DMS53 treated with DMSO at 0.1 percent for 48 hours (cell line): Measurements from ENCODE around the gene NR2C2.

Experiments used
- DNase-seq: peaks from one replicate; lab custom pipeline; 2025; ENCODE audit not compliant: unreplicated experiment; lab: John Stamatoyannopoulos, UW

The NR2C2 gene

DNA sequence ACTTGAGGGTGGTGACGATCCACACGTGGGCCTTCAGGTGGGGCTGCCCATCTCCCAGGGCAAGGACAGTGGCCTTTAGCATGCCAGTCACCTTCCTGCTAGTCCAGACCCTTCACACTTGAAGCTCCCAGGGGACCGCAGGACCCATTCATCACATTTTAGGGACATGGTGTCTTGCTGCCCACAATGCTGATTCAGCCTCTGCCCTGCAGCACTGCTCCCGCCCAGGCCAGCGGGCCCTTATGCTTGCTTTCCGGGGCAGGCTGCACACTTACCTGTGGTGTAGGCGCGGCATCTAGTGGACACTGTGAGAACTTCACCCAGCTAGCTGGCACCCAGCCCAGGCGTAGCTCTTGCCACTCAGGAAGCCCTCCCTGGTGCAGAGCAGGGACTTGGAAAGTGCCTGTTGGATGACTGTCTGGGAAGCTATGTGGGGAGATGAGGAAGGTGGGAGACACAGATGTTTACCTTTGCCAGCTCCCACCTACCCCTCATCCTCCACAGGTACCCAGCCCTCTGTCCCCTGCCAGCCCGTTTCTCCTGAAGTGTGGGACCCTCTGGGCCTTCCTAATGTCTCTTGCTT is 26.3 kb upstream of the NR2C2 start:
- peak; percentile 9 for DNase-seq

DNA sequence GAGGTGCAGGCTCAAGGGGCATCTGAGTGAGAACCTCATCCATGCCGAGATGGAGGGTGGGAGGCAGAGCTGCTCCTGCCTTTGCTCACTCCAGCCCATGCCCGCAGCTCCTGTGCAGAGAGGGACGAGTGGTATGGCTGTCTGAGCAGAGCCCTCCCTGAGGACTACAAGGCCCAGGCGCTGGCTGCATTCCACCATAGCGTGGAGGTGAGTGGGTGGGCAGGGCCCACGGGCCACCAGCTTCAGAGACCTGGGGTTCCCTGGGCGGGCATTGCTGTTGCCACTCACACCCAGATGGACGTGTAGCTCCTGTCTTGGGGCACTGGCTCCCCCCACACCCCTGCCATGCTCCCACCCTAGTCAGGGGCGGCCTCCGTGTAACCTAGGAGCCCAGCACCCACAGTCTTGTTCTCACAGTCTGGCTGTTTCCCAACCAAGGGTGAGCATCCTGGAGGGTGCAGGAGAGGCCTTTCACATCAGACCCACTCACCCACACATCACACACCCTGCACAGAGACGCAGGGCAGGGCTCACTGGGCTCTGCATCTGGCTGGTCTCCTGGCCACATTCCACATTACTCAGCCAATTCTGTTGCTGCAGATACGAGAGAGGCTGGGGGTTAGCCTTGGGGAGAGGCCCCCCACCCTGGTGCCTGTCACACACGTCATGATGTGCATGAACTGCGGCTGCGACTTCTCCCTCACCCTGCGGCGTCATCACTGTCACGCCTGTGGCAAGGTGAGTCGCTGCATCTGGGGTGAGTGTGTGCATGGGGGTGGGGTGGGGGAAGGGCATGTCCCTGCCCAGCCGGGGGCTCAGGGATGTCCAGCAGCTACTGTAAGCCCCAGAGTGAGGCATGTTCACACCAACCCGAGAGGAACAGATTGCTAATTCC is 25.3 kb upstream of the NR2C2 start:
- no peak for DNase-seq

DNA sequence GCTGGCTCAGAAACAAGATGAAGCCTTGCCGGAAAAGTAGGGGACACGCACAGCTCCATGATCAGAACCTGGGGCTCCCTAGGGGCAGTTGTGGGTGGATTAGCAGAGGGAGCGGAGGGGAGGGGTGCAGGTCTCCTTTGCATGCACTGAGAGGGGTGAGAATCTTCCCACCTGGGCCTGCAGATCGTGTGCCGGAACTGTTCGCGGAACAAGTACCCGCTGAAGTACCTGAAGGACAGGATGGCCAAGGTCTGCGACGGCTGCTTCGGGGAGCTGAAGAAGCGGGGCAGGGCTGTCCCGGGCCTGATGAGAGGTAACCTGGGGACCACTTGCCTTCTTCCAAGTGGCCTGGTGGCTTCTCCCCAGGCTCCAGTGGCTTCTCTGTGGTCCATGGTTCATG is 24.5 kb upstream of the NR2C2 start:
- DNase-seq, result no peak

DNA sequence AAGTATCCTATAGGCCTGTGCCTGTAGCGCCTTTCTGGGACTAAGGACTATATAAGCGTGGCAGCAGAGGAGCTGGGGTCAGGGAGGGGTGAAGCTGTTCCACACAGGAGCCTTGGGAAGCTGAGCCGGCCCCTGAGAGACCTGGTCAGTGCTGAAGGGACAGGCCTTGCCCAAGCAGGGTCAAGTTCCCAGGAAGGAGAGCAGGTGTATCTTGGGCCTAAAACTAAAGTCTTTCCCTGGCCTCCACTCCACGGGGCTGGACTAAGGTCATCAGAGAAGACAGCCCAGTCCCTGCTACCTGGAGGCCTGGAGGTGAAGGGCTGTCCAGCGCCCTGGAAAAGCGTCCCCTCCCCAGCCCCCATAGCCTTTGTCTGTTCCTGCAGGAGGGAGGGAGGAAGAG is 23.9 kb upstream of the NR2C2 start:
- DNase-seq, result no peak

DNA sequence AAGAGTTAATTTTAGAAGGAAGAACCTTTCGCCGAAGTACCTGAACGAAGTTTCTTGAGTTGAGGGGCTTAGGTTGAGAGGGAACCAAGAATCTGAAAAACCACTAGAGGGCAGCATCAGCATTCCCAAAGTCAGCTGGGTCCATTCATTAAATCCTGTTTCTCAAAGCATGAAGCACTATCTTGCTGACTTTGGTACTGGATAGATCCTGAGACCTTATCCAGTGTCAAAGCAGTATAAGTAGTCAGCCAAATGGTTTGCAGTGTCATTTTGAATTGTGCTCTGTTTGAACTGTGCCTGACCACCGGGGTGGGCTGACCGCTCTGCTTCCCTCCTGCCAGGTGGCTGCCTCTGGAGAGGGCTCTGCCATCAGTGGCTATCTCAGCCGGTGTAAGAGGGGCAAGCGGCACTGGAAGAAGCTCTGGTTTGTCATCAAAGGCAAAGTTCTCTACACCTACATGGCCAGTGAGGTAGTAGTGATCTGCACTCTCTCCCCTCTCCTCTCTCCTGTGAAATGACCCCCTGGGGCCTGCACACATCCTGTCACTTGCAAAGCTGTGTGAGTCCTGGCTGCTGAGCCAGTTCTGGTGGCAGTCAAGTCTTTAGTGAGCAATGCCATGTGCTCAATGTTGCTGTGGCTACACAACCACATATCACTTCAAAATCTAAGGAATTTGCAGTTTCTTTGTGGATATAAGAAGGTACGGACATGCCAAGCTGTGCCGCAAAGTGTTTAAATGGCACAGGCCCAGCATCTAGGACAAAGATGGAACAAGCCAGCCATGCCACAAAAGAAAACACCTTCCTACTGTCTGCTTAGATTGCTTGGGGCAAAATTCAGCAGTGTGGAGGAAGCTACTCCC is 21.4 kb upstream of the NR2C2 start:
- DNase-seq, result peak; percentile 4

DNA sequence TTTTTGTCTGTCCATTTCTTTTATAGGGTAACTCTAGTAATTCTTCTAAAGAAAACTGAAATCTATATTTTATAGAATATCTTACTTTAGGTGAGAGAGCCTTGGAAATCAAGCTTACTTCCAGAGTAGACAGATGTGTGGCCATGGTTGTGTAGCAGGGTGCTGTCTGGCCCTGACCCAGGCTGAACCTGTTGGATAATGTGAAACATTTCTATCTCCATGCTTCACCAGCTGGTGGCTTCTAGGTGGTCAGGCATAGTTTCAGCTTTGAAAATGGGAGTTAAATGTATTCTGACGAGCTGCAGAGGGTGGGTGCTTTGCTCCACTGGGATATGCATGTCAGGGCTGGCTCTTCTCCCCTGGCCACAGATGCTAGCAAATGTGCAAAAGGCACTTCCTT is 20.8 kb upstream of the NR2C2 start:
- DNase-seq, result no peak

GRCh38 chr3:14927308-14927707 is 20.1 kb upstream of the NR2C2 start:
- DNase-seq, result no peak

GRCh38 chr3:14929310-14930074 is 17.9 kb upstream of the NR2C2 start:
- no peak for DNase-seq

DNA sequence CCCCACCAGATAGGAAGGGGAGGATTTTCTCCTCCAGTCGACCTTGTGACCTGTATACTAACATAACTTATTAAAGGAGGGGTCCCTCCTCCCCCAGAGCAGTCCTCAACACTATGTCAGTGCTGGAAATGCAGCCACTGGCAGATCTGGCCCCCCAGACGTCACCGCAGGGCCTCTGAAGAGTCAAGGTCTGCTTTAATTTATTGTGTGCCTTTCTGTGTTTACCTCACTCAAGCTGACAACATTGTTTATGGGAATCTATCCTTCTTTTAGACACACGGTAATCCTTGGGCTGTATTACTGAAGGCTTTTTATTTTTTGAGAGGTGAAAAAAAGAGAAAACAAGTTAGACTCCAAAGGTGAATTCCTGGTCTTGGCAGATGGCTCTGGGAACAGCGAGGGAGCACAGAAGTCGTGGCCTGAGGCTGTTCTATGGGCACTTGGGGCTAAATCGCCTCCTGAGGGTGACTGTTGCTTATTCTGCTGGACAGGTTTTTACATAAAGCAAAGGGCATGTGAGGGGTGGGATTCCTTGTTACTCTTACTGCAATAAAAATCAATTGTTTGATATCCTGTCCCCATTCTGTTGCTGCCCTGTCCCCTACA is 13.5 kb upstream of the NR2C2 start:
- DNase-seq, result no peak

GRCh38 chr3:14935592-14936345 is 11.6 kb upstream of the NR2C2 start:
- no peak for DNase-seq

GRCh38 chr3:14938954-14939353 is 8.4 kb upstream of the NR2C2 start:
- DNase-seq, result no peak

GRCh38 chr3:14941871-14942270 is 5.5 kb upstream of the NR2C2 start:
- DNase-seq, result no peak

- DNase-seq, result no peak
Measured at GRCh38 chr3:14943042-14943441, 4.3 kb upstream of the NR2C2 start.

DNA sequence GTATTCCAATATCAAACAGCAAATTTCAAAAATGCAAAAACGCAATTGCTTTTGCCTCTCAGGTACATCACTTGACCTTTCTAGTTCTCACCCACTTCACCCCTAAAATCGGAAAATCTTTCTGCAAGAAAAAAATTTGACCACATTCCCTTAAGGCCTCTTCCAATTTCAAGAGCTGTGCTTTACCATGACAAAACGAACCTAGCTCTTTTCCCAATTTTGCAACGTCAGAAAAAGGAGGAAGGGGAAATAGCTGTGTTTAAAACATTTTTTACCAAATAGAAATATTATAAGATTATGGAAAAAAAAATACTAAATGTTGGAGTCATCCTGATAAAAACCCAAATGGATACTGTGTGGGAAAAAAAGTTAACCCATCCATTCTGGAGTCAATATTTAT is 1.1 kb upstream of the NR2C2 start:
- DNase-seq, result no peak

DNA sequence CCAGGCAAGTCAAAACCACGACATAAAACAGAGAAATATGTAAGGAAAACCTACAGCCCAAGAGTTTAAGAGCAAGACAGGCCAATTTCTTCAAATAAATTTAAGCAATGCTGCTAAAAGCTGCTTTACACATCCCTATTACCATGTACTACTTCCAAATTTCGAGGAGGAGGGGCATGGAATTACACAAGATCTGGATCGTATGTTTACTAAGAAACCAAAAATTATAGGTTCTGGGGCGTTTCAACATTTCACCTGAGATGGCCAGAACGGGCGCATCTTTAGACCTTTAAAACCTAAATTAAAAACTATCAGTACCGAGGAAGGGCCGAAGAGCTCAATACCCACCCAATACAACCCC is 664 bp upstream of the NR2C2 start:
- DNase-seq, result no peak

DNA sequence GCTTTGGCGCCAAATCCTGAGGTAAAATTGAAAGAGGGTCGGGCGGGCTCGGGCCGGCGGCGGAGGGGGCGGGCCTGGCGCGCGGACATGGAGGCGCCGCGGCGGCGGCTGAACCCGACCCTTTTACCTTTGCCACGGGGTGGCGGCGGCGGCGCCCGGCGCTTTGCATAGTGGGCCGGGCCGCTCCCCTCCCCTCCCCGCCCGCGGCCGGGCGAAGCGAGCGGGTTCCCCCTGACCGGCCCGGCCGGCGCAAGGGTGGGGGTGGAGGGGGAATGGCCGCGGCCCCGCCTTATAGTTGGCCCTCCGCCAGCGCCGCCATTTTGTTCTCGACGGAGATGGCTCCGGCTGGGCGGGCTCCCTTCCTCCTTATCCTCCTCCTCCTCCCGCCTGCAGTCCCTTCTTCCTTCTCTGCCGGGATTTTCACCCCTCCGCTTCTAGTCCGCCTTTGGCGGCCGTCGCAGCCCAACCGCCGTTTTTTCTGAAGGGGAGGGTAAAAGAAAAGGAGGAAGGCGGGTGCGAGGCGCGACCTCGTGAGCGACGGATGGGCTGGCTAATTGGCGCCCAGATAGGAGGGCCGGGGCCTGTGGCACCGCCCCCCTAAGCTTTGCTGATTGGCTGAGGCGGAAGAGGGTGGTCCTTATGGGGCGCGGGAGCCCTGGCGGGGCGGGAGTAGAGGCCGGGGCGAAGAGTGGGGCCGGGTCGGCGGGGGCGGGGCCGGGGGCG is 664 bp downstream of the NR2C2 start:
- DNase-seq, result peak; percentile 43

DNA sequence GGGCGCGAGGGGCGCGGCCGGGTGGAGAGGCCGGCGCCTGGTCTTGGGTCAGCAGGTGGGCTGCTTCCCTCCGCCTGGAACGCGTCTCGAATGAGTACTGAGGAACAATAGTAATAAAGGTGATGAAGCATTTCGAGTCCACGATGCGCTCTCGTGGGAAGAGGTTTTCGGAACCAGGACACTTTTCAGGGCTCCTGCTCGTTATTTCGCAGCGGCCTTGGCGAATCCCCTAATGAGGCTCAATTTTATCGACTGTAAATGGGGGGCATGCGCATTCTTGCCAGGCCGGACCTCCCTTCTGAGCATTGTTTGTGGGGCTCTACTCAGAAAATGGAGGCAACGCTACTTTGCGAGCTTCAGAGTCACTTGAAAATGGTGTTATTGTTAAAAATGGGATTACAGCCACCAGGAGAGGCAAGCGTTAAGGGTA is 1.2 kb downstream of the NR2C2 start:
- no peak for DNase-seq

GRCh38 chr3:14949126-14949525 is 1.7 kb downstream of the NR2C2 start:
- DNase-seq, result no peak

DNA sequence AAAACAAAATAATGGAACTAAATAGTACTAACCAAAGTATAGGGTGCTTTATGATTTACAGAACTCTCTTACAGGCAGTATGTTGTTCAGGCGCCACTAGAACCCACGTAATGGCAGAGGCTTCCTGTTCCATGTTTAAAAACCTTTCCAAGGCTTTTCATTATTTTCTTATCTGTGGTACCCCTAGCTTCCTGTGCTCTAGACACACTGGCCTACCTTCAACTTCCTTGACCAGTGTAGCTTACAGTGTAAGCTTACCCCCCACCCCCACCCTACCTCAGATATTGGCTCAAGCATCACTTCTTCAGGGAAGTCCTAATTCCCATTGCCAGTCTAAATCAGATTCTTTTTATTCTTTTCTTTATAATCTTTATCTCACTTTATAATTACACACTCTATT is 2.9 kb downstream of the NR2C2 start:
- no peak for DNase-seq
